Islet of Langerhans (tissue), 1 donor: Measurements from ENCODE around the gene CNTF.

Source experiments
- FAIRE-seq: peaks from one replicate; lab custom pipeline; 2011; peaks lifted over from hg19 to GRCh38; lab: Jason Lieb, UNC

The CNTF gene

GRCh38 chr11:58606930-58607714 lies 15.3 kb upstream of the CNTF start:
- FAIRE-seq: peak; percentile 62

- FAIRE-seq: no peak
Observed at GRCh38 chr11:58608331-58608730, 14.1 kb upstream of the CNTF start.

- no peak for FAIRE-seq
Observed at GRCh38 chr11:58609723-58610122, 12.7 kb upstream of the CNTF start.

GRCh38 chr11:58613228-58613627 lies 9.2 kb upstream of the CNTF start:
- FAIRE-seq: no peak

- no peak for FAIRE-seq
Observed at GRCh38 chr11:58615559-58615958, 6.9 kb upstream of the CNTF start.

GRCh38 chr11:58616594-58616993 lies 5.9 kb upstream of the CNTF start:
- FAIRE-seq: peak; percentile 41

DNA sequence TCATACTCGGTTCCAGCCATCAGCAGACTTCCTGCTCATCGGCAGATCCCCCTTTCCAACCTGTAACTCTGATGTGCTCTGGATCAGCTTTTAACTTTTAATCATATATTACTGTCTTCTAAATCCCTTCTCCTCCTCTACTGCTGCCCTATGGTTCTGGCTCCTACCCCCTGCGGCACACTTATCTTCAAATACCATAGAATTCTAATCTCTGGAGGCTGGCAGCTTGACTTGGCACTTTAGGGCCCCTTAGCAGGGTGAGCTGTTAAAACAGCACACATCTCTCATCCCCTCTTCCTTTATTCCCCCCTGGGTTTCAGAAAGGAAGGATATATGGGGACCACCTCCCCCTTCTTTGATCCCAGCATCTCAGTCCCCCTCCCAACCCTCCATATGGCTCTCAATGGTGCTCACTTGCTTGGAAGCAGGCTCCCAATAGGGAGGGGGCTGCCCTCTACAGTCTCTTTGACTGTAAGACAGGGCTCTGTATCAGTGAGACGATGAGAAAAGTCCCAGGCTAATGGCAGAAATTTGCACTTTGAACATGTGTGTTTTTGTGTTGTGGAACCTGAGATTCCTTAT lies 4.4 kb upstream of the CNTF start:
- no peak for FAIRE-seq

GRCh38 chr11:58621586-58622262 lies 741 bp upstream of the CNTF start:
- no peak for FAIRE-seq

DNA sequence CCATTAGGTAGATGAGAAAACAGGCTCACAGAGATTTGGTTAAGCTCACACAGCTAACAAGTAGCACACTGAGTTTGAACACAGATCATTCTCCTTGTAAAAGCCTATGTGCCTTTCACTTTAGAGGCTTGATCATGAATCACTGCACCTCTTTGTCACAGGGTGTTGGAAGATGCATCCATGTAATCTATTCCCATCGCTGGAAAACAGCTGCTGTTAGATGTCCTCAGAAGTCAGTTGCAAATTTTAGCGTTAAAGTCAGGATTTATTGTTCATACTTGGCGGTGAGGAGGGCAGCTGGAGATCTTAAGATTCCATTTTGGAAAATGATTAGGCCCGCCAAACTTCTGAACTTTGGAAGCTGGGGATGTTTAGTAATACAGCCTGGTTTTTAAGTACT lies 2.6 kb downstream of the CNTF start:
- no peak for FAIRE-seq

GRCh38 chr11:58625826-58626460 lies 3.5 kb downstream of the CNTF start:
- FAIRE-seq: no peak

DNA sequence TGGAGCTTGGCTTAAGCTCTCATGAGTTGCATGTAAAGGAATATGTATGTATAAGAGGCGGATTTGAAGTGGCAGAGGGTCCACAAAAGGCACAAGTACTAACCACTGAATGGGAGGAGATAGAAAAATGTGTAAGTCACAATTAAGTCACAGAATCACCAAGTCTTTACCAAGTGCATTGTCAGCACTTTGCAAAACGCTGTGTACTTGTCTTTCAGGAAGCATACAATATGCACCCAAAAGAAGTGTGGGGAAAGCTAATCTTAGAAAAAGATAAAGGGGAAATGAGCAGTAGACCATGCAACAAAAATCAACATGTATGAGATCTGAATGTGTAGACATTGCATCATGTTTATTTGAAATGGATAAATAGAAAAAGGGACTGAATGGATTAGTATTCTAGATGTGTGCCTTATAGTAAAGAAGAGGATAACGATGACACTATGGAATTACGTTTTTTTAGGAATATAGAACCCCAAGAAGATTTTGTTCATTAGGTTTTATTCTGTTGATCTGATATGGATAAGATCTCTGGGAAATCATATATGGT lies 4.5 kb downstream of the CNTF start:
- no peak for FAIRE-seq

DNA sequence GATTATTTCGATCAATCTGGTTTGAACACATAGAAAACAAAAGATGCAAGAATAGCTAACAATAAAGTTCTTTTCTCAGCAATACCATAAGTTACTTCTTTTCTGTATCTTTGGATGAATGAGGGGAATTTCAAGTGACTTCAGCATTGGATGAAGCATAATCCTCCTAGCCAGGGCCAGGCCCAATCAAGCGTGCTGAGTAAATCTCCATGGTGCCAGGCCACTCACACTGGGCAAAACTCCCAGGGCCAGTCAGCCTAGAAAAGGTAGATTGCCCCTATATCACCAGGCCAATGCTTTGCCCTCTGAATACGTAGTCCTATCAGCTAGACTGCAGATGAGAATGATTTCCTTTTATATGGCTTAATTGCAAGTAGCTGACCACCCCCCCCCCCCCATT lies 6.0 kb downstream of the CNTF start:
- no peak for FAIRE-seq

DNA sequence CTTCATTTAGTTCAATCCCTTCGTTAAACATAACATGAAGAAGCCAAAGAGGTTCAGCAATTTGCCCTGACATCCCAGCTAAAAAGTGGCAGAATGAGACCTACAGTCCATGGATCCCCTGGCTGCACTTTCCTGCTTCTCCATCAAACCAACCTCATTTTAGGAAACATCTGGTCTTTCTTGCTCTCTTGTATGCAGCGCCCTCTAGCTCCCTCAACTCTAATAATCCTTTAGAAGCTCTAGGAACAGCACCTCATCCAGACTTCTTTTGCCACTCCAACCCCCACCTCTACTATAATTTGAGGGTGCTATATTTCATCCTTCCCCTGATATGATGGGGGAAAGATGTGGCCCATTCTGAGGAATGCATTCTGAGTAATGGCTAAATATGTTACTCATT lies 7.4 kb downstream of the CNTF start:
- FAIRE-seq: no peak

- FAIRE-seq: no peak
Observed at GRCh38 chr11:58631378-58631777, 8.9 kb downstream of the CNTF start.

DNA sequence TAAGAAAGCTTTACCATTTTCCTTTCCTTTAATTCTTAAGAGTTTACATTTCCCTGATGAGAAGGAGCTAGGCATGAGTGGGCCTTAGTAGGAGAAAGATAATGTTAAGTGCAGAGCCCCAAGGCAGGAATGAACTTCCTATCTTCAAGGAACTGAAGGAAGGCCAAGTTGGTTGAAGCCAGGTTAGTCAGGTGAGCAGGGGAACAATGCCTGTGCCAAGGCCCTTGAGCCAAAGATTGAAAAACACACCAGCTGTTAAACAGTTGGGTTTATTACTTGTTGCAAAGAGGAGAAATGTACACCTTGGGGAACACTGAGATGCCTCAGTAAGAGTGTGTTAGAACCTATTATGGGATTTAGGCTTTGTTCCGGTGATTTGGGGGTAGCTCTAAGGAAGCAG lies 10.0 kb downstream of the CNTF start:
- FAIRE-seq: no peak

DNA sequence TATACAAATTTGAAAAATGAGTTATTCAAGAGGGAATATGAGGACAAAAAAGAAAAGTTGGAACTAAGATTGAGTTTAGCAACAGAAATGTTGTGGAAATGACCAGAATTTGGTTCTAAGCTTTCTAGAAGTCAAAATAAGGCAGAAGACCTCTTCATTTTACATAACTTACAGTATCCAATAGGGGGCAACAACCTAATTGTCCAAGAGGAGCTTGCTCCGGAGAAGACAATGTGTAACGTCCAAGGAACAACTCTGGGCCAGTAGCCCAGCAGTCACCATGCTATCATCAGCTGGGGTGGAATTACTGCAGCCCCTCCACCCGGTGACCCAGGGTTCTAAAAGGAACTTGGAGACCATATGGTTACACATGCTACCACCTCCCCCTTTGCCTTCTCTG lies 14.1 kb downstream of the CNTF start:
- FAIRE-seq: no peak

GRCh38 chr11:58637371-58637770 lies 14.9 kb downstream of the CNTF start:
- no peak for FAIRE-seq

DNA sequence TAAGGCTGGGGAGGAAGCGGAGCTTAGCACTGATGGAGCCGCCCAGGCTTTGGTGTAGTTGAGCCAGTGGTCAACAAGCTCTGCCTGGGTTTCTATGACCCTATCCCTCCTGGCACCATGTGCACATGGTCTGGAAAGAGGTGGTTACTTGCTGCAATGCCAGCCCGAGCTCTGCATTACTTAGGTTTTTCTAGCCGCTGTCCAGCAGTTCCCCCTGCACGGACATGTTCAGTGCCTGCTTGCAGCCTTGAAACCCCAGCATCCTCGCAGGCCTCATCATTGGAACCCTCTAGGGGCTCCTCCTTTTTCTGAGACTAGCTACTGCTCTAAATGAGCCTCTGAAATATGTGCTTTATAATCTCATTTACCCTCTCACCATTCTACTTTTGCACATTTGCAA lies 16.6 kb downstream of the CNTF start:
- FAIRE-seq: no peak

DNA sequence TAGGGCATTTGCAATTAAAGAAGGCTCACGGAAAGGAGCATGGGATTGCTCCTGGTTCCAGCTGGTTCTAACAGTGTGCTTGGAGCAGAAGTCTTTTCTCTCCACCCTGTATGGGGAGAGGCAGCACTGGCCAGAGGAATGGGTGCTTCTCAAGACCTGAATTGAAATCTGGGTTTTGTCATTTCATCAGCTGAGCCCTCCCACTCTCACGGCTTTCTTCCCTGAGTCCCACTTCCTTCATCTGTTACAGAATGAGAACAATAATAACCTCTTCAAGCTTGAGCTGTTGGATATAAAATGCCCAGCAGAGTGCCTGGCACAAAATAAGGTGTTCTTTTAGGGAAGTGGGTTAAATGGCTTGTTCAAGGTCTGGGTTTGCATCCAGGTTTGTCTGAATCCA lies 17.2 kb downstream of the CNTF start:
- FAIRE-seq: no peak

GRCh38 chr11:58640386-58641023 lies 18.0 kb downstream of the CNTF start:
- no peak for FAIRE-seq

DNA sequence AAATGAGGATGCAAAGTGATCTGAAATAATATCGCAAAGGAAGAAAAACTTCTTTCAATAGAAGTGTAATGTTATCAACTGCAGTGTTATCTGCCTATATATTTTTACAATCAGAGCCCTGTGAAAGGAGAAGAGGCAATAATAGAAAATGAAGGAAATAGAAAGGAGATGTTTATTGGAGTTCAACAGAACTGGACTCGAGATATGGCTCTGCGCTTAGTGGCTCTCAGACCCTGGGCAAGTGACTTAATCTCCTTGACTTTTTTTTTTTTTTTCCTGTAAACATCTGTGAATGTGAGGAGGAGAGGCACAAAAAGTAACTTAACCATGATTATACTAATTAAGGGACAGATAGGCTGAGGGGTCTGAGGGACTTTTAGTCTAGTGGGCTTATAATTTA lies 18.9 kb downstream of the CNTF start:
- no peak for FAIRE-seq

- no peak for FAIRE-seq
Observed at GRCh38 chr11:58641803-58642581, 19.5 kb downstream of the CNTF start.
